ENCODE results near the gene U2AF2. TPM values are rescaled to one million over a fixed set of nuclear protein-coding genes. Genes with fewer than 3 reads are reported as not detected.

Gene U2AF2
- total RNA-seq, 1 donor from 2014 or later, result 74.0 TPM

DNA sequence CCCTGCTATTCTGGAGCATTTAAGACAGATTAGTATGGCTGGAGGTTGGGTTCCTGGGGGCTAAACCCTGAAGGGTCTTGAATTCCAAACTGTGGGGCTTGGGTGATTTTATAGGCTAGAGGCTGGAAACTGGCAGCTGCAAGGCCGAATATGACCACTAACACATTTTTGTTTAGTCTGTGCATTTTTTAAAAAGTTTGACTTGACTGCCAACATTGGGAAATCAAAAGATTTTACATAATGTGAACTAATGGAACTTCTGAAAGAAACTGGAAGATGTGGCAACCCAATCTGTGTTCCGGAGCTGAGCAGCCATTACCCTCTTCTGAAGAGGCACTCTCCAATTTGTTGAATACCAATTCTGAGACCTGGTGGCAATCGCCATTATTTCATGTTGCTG lies 35.5 kb upstream of the U2AF2 start:
- Histone ChIP-seq H3K36me3 (peaks cover 47% of the 10 kb centered on the region), H3K4me1 (peaks cover 16% of the 10 kb centered on the region), H3K27ac (replicated peaks) (peak overlapping the region; percentile 27), H3K9me3 (replicated peaks) (no peaks in the 10 kb centered on the region), H3K4me3 (no peak overlapping the region), H3K27me3 (ENCODE audit: low read depth) (no peaks in the 10 kb centered on the region)
- no peak for DNase-seq
- TF ChIP-seq, protein P1, sequence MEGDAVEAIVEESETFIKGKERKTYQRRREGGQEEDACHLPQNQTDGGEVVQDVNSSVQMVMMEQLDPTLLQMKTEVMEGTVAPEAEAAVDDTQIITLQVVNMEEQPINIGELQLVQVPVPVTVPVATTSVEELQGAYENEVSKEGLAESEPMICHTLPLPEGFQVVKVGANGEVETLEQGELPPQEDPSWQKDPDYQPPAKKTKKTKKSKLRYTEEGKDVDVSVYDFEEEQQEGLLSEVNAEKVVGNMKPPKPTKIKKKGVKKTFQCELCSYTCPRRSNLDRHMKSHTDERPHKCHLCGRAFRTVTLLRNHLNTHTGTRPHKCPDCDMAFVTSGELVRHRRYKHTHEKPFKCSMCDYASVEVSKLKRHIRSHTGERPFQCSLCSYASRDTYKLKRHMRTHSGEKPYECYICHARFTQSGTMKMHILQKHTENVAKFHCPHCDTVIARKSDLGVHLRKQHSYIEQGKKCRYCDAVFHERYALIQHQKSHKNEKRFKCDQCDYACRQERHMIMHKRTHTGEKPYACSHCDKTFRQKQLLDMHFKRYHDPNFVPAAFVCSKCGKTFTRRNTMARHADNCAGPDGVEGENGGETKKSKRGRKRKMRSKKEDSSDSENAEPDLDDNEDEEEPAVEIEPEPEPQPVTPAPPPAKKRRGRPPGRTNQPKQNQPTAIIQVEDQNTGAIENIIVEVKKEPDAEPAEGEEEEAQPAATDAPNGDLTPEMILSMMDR (IDR thresholded peaks at IDR 0.05; ENCODE audit: borderline replicate concordance), result no peak
- intact Hi-C loops (cut with micrococcal nuclease), result no loop called here

- intact Hi-C loops (cut with micrococcal nuclease), result no loop called here
- Histone ChIP-seq H3K36me3 (peaks cover 34% of the 10 kb centered on the region), H3K27ac (replicated peaks) (no peak overlapping the region), H3K9me3 (replicated peaks) (no peaks in the 10 kb centered on the region), H3K4me1 (peaks cover 20% of the 10 kb centered on the region), H3K4me3 (no peak overlapping the region), H3K27me3 (ENCODE audit: low read depth) (no peaks in the 10 kb centered on the region)
- TF ChIP-seq, protein P1 (IDR thresholded peaks at IDR 0.05; ENCODE audit: borderline replicate concordance), result no peak
- DNase-seq, result no peak
Measured at GRCh38 chr19:55620410-55621204, 34.2 kb upstream of the U2AF2 start.

DNA sequence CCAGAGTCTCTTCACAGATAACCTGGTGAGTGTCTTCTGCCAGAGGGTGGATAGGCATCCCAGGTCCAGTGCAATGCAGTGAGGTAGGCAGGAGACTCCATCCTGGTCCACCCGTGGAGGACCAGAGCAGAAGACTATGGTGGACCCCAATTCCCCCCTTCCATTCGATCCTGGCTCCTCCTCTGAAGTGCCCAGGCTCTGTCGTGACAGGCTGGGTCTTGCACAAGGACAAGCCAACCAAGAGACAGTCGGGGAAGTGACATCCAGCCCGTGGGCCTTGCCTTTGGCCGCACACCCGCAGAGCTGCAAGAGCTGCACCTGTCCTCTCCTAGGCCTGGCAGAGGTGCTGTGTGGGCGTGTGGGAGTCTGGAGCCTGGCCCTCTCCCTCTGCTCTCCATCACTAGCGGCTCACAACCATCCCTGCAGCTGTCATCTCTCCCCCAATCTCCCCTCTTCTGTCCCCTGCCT lies 33.6 kb upstream of the U2AF2 start:
- TF ChIP-seq, protein P1 (IDR thresholded peaks at IDR 0.05; ENCODE audit: borderline replicate concordance), result no peak
- Histone ChIP-seq H3K4me3 (no peak overlapping the region), H3K27me3 (ENCODE audit: low read depth) (no peaks in the 10 kb centered on the region), H3K9me3 (replicated peaks) (no peaks in the 10 kb centered on the region), H3K36me3 (peaks cover 28% of the 10 kb centered on the region), H3K4me1 (peaks cover 20% of the 10 kb centered on the region), H3K27ac (replicated peaks) (no peak overlapping the region)
- intact Hi-C loops (cut with micrococcal nuclease), result no loop called here
- no peak for DNase-seq

- H3K27ac ChIP-seq (replicated peaks), result no peak overlapping the region
- no peaks in the 10 kb centered on the region for H3K9me3 ChIP-seq (replicated peaks)
- intact Hi-C loops (cut with micrococcal nuclease), result no loop called here
- TF ChIP-seq, protein P1 (IDR thresholded peaks at IDR 0.05; ENCODE audit: borderline replicate concordance), result no peak
- peaks cover 23% of the 10 kb centered on the region for H3K36me3 ChIP-seq
- no peaks in the 10 kb centered on the region for H3K27me3 ChIP-seq (ENCODE audit: low read depth)
- no peak overlapping the region for H3K4me3 ChIP-seq
- no peak for DNase-seq
- H3K4me1 ChIP-seq, result peaks cover 20% of the 10 kb centered on the region
Measured at GRCh38 chr19:55621673-55622231, 33.1 kb upstream of the U2AF2 start.

GRCh38 chr19:55622242-55622969 lies 32.4 kb upstream of the U2AF2 start:
- intact Hi-C loops (cut with micrococcal nuclease), result no loop called here
- peaks cover 20% of the 10 kb centered on the region for H3K4me1 ChIP-seq
- peak overlapping the region; percentile 95 for H3K27ac ChIP-seq (replicated peaks)
- H3K36me3 ChIP-seq, result peaks cover 16% of the 10 kb centered on the region
- no peak overlapping the region for H3K4me3 ChIP-seq
- no peaks in the 10 kb centered on the region for H3K9me3 ChIP-seq (replicated peaks)
- no peaks in the 10 kb centered on the region for H3K27me3 ChIP-seq (ENCODE audit: low read depth)
- TF ChIP-seq, protein P1 (IDR thresholded peaks at IDR 0.05; ENCODE audit: borderline replicate concordance), result no peak
- no peak for DNase-seq

Data from left ventricle myocardium inferior (tissue), 1 donor.